PC-3 (cell line): ENCODE measurements around the gene C4orf50. TPM values are rescaled to one million over a fixed set of nuclear protein-coding genes. Genes with fewer than 3 reads are reported as not detected.

ENCODE experiments used
- ATAC-seq: fragments of 200-7000 bp; cut with Tn5 transposase; 2 replicates; pipeline ENCODE4 v1.9.1; 2020; ENCODE audit warnings: mild to moderate bottlenecking, moderate library complexity
- BruUV-seq: library from RNA; stranded (reverse); fragments of 400-500 nt; replicated peaks from 2 replicates; lab custom pipeline; 2021; lab: Mats Ljungman, UMichigan
- CTCF ChIA-PET: fragments of 300-600 bp; sonication (Branson Sonifier 250); formaldehyde crosslinking; loops from one replicate; lab custom pipeline; 2022; ENCODE audit warnings: antibody characterized with exemption; lab: Charles Lee
- POLR2A ChIA-PET: fragments of 300-600 bp; sonication (Branson Sonifier 250); formaldehyde crosslinking; loops from one replicate; lab custom pipeline; 2022; ENCODE audit warnings: antibody characterized with exemption; ENCODE audit not compliant: unreplicated experiment; lab: Charles Lee
- DNase-seq: peaks from one replicate; pipeline ENCODE4 v3.0.0-alpha.2; 2015
- H2AFZ ChIP-seq: fragments of 300-600 bp; sonication (generic); 2 replicates; pipeline ENCODE4 v1.6.0; 2016; ENCODE audit warnings: antibody characterized with exemption, low read length
- H3F3A ChIP-seq: fragments of 300-600 bp; sonication (generic); one replicate; pipeline ENCODE4 v1.6.0; 2017; ENCODE audit warnings: antibody characterized with exemption, low read length, control low read depth, mild to moderate bottlenecking; ENCODE audit not compliant: unreplicated experiment
- H3K27ac ChIP-seq: fragments of 300-600 bp; sonication (generic); 2 replicates; pipeline ENCODE4 v1.5.1; 2016; ENCODE audit warnings: mild to moderate bottlenecking, low read length
- H3K27me3 ChIP-seq: fragments of 300-600 bp; sonication (generic); 2 replicates; pipeline ENCODE4 v1.6.1; 2016; ENCODE audit warnings: low read length, mixed read lengths
- H3K36me3 ChIP-seq: fragments of 300-600 bp; sonication (generic); 2 replicates; pipeline ENCODE4 v1.6.1; 2016; ENCODE audit warnings: low read depth, mixed run types, low read length, mixed read lengths
- H3K4me1 ChIP-seq: fragments of 300-600 bp; sonication (generic); 2 replicates; pipeline ENCODE4 v1.5.1; 2016; ENCODE audit warnings: low read length; ENCODE audit not compliant: insufficient read depth
- H3K4me2 ChIP-seq: fragments of 300-600 bp; sonication (generic); 2 replicates; pipeline ENCODE4 v1.6.0; 2016; ENCODE audit warnings: low read length
- H3K4me3 ChIP-seq: fragments of 300-600 bp; sonication (generic); 2 replicates; pipeline ENCODE4 v1.5.1; 2016; ENCODE audit warnings: mild to moderate bottlenecking, low read length, mixed read lengths
- H3K79me2 ChIP-seq: fragments of 300-600 bp; sonication (generic); 2 replicates; pipeline ENCODE4 v1.6.1; 2017; ENCODE audit warnings: low read length, mixed read lengths
- H3K9ac ChIP-seq: fragments of 300-600 bp; sonication (generic); 2 replicates; pipeline ENCODE4 v1.6.0; 2016; ENCODE audit warnings: mild to moderate bottlenecking, low read length
- H3K9me2 ChIP-seq: fragments of 300-600 bp; sonication (generic); replicated peaks from 2 replicates; pipeline ENCODE4 v1.6.1; 2016; ENCODE audit warnings: mixed run types, low read length, mixed read lengths
- H3K9me3 ChIP-seq: fragments of 300-600 bp; sonication (generic); 2 replicates; pipeline ENCODE4 v1.6.1; 2016; ENCODE audit warnings: low read length, mixed read lengths
- H4K20me1 ChIP-seq: fragments of 300-600 bp; sonication (generic); 2 replicates; pipeline ENCODE4 v1.6.1; 2016; ENCODE audit warnings: low read length, mixed read lengths
- EZH2 ChIP-seq: fragments of 300-600 bp; sonication (generic); IDR thresholded peaks from one replicate; pipeline ENCODE4 v1.6.1; 2017; ENCODE audit warnings: antibody characterized with exemption, mild to moderate bottlenecking, low read length; ENCODE audit not compliant: unreplicated experiment
- EZH2phosphoT487 ChIP-seq: fragments of 300-600 bp; sonication (generic); IDR thresholded peaks from 2 replicates; pipeline ENCODE4 v1.6.1; 2018; ENCODE audit warnings: mild to moderate bottlenecking, antibody characterized with exemption, low read length, borderline replicate concordance
- intact Hi-C: fragments of 100-400 bp; cut with micrococcal nuclease; formaldehyde crosslinking; loops from 2 replicates; pipeline ENCODE4 v1.9.0; 2023
- total RNA-seq: library from RNA; depleted of rRNA; stranded (reverse); fragments of >200 nt; gene quantifications from 2 replicates; pipeline ENCODE4 v1.2.3, GENCODE V29; 2014
- TF ChIP-seq, protein P1 (sequence below): fragments of 300-600 bp; sonication (generic); conservative IDR thresholded peaks from 2 replicates; pipeline ENCODE4 v1.5.1; 2017; ENCODE audit warnings: antibody characterized with exemption, low read depth, mild to moderate bottlenecking, low read length

The C4orf50 gene
- total RNA-seq, 1 experiment from 2014 or later, result not detected

DNA sequence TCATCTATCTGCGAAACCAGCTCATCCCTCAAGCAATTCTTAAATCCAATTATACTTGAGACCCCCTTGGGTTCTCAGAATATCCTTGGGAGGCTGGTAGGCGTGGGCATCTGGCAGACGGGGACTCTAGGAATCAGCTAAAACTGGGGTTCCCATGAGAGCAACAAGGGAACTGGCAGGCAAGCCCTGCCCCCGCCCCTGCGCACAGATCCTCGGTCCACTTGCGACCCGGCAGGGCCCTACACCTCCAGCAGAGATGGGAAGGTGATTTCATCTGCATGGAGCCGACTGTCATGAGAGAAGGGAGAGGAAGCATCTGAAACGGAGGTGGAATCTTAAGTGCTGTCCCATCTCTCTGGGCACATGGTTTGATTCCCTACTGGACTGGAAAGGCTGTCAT, 9.9 kb upstream of the C4orf50 start:
- TF ChIP-seq, protein P1, sequence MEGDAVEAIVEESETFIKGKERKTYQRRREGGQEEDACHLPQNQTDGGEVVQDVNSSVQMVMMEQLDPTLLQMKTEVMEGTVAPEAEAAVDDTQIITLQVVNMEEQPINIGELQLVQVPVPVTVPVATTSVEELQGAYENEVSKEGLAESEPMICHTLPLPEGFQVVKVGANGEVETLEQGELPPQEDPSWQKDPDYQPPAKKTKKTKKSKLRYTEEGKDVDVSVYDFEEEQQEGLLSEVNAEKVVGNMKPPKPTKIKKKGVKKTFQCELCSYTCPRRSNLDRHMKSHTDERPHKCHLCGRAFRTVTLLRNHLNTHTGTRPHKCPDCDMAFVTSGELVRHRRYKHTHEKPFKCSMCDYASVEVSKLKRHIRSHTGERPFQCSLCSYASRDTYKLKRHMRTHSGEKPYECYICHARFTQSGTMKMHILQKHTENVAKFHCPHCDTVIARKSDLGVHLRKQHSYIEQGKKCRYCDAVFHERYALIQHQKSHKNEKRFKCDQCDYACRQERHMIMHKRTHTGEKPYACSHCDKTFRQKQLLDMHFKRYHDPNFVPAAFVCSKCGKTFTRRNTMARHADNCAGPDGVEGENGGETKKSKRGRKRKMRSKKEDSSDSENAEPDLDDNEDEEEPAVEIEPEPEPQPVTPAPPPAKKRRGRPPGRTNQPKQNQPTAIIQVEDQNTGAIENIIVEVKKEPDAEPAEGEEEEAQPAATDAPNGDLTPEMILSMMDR, result no peak
- no peak for TF ChIP-seq EZH2phosphoT487
- TF ChIP-seq EZH2, result no peak

GRCh38 chr4:6027392-6027791, 9.2 kb upstream of the C4orf50 start:
- no peak overlapping the region for H3K4me3 ChIP-seq
- peaks cover 58% of the 10 kb centered on the region for H3K27me3 ChIP-seq
- intact Hi-C loops, result no loop called here
- no peaks in the 10 kb centered on the region for H3K9me3 ChIP-seq
- no peak overlapping the region for H2AFZ ChIP-seq
- ATAC-seq (no peak), DNase-seq (peak; percentile 41)
- H3K4me1 ChIP-seq, result no peaks in the 10 kb centered on the region
- H3K27ac ChIP-seq, result no peak overlapping the region
- BruUV-seq, result no TSS peak
- H3K9ac ChIP-seq, result no peak overlapping the region
- H4K20me1 ChIP-seq, result no peaks in the 10 kb centered on the region
- no peak for TF ChIP-seq EZH2
- TF ChIP-seq, protein P1, result no peak
- no peak for TF ChIP-seq EZH2phosphoT487
- H3F3A ChIP-seq, result no peaks in the 10 kb centered on the region
- ChIA-PET CTCF (interaction anchor here (0.5 kb wide), 1 partner anchor 39 kb away, joined by 5 read pairs; no protein-coding TSS in a partner anchor), POLR2A (no interaction called here)
- H3K9me2 ChIP-seq, result no peaks in the 10 kb centered on the region
- no peaks in the 10 kb centered on the region for H3K79me2 ChIP-seq
- no peaks in the 10 kb centered on the region for H3K36me3 ChIP-seq
- no peak overlapping the region for H3K4me2 ChIP-seq

More for the DNA sequence above, 9.9 kb upstream of the C4orf50 start:
- ChIA-PET CTCF (no interaction called here), POLR2A (no interaction called here)
- Histone ChIP-seq H3K4me3 (no peak overlapping the region), H4K20me1 (no peaks in the 10 kb centered on the region), H3K27me3 (peaks cover 54% of the 10 kb centered on the region), H2AFZ (no peak overlapping the region), H3K9ac (no peak overlapping the region), H3K4me1 (no peaks in the 10 kb centered on the region), H3K9me3 (no peaks in the 10 kb centered on the region), H3K36me3 (no peaks in the 10 kb centered on the region), H3K27ac (no peak overlapping the region), H3F3A (no peaks in the 10 kb centered on the region), H3K9me2 (no peaks in the 10 kb centered on the region), H3K79me2 (no peaks in the 10 kb centered on the region), H3K4me2 (no peak overlapping the region)
- no peak for ATAC-seq
- DNase-seq, result no peak
- BruUV-seq, result no TSS peak
- intact Hi-C loops, result no loop called here

GRCh38 chr4:6024313-6024960, 6.2 kb upstream of the C4orf50 start:
- Histone ChIP-seq H3K9ac (no peak overlapping the region), H3K9me3 (no peaks in the 10 kb centered on the region), H4K20me1 (no peaks in the 10 kb centered on the region), H3K27me3 (peaks cover 49% of the 10 kb centered on the region), H3K4me2 (no peak overlapping the region), H3K79me2 (no peaks in the 10 kb centered on the region), H3K36me3 (no peaks in the 10 kb centered on the region), H3K4me3 (no peak overlapping the region), H3K9me2 (no peaks in the 10 kb centered on the region), H3K4me1 (no peaks in the 10 kb centered on the region), H3K27ac (no peak overlapping the region), H3F3A (no peaks in the 10 kb centered on the region), H2AFZ (no peak overlapping the region)
- intact Hi-C loops, result no loop called here
- ATAC-seq, result no peak
- POLR2A ChIA-PET, result no interaction called here
- no TSS peak for BruUV-seq
- TF ChIP-seq EZH2, result no peak
- TF ChIP-seq EZH2phosphoT487, result no peak
- TF ChIP-seq, protein P1, result no peak
- CTCF ChIA-PET, result no interaction called here
- DNase-seq, result no peak
